GDM1 (cell line): ENCODE results near the gene DOCK9.

ENCODE experiments used
- DNase-seq: peaks from one replicate; lab custom pipeline; 2025; lab: John Stamatoyannopoulos, UW

Gene DOCK9

DNA sequence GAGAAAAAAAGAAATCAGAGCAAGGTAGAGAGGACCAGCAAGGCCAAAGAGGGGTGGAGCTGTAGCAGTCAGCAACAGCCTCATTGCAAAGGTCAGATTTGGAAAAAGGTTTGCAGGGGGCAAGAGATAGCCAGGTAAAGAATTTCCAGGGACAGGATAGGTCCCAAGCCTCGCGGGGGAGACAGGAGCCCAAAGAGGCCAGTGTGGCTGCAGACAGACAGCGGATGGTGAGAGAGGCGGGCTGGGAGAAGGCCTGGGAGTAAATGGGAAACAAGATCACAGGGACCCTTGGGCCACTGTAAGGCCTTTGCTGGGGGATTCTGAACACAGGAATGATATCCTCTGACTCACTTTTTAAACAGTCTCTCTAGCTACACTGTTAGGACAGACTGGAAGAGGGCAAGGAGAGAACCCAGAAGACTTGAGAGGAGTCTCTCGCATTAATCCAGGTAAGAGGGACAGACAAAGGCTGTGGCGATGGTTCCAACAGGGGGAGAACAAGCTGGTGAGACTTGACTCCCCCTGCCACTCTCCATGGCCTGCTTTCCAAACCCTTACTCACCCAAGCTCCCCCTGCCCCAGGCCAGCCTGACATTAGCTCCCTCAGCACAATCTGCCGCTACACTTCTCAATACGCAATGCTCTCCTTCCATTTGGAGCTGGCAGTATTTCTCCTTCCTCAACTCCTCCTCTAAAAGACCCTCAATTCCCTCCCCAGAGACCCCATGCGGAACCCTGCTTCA, 31.8 kb downstream of the DOCK9 start:
- DNase-seq = no peak

DNA sequence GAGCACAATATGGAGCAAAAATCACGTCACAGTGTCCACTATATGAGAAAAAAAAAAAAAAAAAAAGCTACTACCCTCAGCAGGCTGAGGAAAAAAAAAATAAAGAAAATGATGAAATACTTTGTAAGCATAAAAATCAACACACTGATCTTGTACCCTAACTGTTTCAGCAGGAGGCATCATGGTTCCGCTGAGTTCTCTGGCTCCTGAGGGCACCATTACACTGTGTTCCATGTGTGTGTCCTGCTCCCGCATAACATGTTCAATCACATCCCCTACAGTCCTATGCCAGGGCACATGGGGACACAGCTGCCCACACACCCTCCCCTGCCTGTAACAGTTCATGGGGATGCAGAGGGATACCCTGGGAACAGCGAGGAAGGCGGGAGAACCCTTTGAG, 33.5 kb downstream of the DOCK9 start:
- no peak for DNase-seq

DNA sequence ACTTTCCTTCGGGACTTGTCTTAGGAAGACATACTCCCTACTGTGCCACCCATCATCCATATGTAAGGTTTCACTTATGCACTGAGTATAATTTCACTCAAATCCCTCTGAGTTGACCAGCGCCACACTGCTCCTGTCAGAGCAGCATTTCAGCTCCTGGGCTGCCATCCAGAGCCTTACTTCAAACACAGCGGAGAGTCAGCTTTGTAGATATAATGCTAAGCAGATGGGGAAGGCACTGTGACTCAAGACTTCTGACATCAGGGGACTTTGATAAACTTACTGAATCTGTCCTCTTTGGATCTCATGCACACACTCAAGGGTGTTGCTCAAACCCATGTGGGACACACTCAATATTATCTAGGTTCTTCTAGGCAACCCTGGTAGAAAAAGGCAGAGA, 34.9 kb downstream of the DOCK9 start:
- DNase-seq = no peak

DNA sequence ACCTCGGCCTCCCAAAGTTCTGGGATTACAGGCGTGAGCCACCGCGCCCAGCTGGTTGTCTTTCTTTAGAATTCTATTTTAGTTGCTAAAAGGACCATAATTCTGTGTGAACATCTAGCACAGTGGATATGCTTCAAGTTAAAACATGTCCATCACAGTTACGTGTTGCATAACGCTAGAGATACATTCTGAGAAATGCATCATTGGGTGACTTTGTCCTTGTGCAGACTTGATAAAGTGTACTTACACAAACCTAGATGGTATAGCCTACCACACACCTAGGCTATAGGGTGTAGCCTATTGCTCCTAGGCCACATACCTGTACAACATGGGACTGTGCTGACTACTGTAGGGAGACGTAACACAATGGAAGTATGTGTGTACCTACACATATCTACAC, 35.4 kb downstream of the DOCK9 start:
- no peak for DNase-seq

- no peak for DNase-seq
These were observed 36.3 kb downstream of the DOCK9 start for GRCh38 chr13:98941536-98941935.

- no peak for DNase-seq
These were observed 36.7 kb downstream of the DOCK9 start for GRCh38 chr13:98941126-98941525.

- no peak for DNase-seq
These were observed 37.4 kb downstream of the DOCK9 start for GRCh38 chr13:98940325-98941001.

DNA sequence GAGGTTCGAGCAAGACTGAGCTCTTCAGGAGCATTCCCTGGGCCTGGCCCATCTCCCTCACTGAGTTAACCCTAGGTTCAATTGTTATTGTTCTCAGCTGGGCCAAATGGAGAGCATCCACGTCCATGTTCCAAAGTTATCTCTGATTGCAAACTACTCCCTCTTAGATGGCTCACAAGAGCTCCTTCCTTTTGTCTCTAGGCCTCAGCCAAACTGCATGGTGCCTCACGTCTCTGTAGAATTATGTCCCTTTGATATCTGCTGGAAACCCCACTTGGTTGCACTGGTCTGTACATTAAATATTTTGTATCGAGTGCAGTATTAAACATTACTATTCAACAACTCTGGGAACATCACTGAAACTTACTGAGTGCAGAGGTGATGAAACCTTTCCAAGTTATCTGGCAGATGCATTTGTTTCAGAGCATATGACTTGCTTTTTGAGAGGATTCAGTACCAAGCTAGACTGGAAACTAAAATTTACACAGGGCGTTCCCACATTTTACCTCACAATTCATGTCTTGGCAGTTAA, 38.1 kb downstream of the DOCK9 start:
- no peak for DNase-seq

- no peak for DNase-seq
These were observed 39.1 kb downstream of the DOCK9 start for GRCh38 chr13:98938801-98939200.

DNA sequence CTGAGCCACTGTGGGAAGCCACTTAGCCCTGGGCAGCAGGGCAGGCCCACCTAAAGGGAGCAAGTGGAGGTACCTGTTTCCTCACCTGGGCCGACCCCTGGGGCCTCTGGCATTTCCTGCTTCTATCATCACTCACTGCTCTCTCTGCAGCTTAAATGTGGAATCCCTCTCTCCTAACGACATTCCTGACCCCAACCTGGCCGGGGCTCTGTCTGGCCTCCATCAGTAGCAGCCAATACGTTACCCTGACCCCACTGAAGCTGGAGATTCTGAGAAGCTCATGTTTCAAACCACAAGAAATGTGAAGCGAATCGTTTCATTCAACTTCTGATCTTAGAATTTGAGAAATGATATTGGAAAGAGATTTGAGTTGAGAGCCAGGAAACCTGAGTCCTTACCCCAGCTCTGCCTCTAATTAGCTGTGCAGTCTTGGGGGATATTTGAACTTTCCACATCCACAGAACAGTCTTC, 39.9 kb downstream of the DOCK9 start:
- no peak for DNase-seq

DNA sequence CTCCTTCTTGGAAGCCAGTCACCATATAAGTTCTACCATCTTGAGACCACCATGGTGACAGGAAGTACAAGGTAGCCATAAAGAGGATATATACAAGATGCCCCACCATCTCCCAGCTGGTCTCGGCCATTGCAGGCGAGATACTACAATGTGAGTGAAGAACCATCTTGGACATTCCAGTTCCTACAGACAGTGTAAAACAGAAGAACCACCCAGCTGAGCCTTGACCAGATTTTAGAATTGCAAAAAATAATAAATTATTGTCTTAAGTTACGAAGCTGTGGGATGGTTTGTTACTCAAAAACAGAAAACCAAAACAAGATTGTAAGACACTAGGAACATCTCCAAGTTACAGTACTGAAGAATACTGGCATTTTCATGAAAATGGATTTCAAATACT, 43.6 kb downstream of the DOCK9 start:
- no peak for DNase-seq

DNA sequence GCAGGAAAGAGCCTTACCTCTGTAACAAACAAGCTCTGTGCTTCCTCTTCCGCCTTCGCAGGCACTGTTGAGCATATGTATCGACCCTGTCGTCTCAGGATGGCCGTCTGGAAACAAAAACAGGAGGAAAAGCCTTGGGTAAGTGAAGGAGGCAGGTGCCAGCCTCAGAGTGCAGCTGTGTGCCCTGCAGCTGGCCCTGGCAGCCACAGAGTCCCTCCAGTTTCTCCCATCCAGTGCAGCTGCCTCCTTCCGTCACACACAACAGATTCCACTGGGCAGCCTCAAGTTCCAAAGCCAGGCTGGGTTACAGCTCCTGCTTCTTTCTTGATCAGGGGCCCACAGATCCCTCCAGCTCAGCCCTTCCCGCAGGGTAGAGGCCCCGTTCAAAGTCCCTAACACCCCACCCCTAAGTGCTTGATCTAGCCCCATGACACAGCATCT, 47.7 kb downstream of the DOCK9 start:
- DNase-seq = no peak

- DNase-seq = no peak
These were observed 49.6 kb downstream of the DOCK9 start for GRCh38 chr13:98927951-98928927.

GRCh38 chr13:98925949-98926348, 51.9 kb downstream of the DOCK9 start:
- DNase-seq = no peak

DNA sequence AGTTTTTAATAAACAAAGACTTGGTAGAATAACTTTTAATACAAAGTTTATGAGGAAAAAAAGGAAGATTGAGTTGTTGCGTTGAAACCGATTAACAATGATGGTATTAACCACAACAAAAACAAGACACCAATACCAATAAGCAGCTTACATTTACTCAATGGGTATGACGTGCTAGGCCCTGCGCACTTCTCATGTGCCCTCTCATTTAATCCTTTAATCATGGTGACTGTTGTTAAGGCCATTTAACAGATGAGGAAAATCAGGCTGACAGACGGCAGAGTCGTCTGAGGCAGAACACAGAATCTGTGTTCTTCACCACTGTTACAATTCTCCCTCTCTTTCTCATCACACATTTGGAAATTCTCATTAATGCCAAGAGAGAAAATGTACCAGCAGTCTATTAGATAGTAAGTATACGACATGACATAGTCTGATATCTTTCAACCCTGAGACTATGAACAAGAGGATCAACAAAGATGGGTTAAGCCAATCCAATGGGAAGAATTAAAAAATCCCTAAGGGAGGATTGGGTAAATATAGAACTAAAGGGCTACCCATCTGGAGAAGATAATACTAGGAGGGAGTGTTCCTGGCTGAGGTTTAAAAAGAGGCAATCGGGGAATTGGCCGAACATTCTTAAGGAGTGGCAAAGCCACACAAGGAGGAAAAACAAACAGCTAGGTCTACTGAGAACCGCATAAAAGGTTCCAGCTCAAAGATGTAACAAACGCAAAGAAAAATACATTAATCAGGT, 54.0 kb downstream of the DOCK9 start:
- no peak for DNase-seq

DNA sequence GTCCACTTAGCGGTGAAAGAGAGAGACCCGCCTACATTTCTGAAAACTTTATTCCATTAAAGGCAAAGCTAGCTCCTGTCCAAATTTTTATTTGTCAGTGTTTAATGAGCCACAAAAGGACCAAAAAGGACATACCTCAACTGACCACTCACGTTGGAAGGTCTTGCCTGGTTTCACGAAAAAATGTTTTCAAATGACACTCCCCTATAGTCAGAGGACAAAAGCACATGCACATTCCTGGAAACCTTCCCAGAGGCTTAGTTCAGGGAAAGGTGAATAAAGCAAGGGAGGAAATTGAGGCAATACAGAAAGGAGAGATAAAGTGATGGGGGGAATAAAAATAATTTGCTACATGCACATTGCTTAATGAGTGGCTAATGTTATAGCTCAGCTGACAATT, 55.6 kb downstream of the DOCK9 start:
- no peak for DNase-seq

- no peak for DNase-seq
These were observed 56.1 kb downstream of the DOCK9 start for GRCh38 chr13:98921786-98922185.

GRCh38 chr13:98921015-98921580, 56.8 kb downstream of the DOCK9 start:
- no peak for DNase-seq

DNA sequence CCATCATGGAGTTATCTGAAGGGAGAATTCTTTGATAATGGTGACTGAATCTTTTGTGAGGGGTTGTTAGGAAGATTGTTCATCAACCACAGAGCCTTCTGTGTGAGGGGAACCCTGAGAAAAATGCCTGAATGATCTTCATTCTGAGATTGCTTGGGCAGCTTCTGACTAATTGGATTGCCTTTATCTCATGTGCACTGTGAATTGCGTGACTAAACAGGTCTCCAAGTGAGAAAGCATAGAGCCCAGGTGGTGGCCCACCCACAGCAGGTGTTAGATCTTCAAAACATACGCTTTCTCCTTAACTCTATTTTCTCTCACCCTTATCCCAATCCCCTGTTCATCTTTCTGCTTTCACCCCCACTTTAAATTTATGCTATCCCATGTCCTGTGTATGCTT, 58.3 kb downstream of the DOCK9 start:
- DNase-seq = no peak

- peak; percentile 73 for DNase-seq
These were observed 59.1 kb downstream of the DOCK9 start for GRCh38 chr13:98918771-98919170.

GRCh38 chr13:98917116-98917515, 60.7 kb downstream of the DOCK9 start:
- no peak for DNase-seq
